Pancreas (tissue), 10 donors: ENCODE results near the gene OR52B6. TPM values are rescaled to one million over a fixed set of nuclear protein-coding genes. Genes with fewer than 3 reads are reported as not detected.

ENCODE experiments used
- ATAC-seq, 4 donors: fragments of 200-7000 bp; cut with Tn5 transposase; one replicate each; pipeline versions ENCODE4 v1.8.0 to v1.9.1; 2020; ENCODE audit warnings: mild to moderate bottlenecking in 4 of 4, moderate library complexity in 4 of 4
- DNase-seq, 6 donors: peaks; one replicate each; pipeline ENCODE4 v3.0.0-alpha.2; 2020
- FAIRE-seq: peaks from 2 replicates; lab custom pipeline; 2012; peaks lifted over from hg19 to GRCh38; lab: Jason Lieb, UNC
- H3K27ac ChIP-seq, 4 donors: fragments of 200-600 bp; sonication (generic); 1 replicate in 3 of 4; 2 replicates in 1 of 4; pipeline versions ENCODE4 v1.5.0 to v1.8.0; 2020
- H3K27me3 ChIP-seq, 4 donors: fragments of 200-600 bp; one replicate each; pipeline ENCODE4 v1.8.0; 2021
- H3K36me3 ChIP-seq, 3 donors: fragments of 200-600 bp; sonication (generic) in 1 of 3; one replicate each; pipeline versions ENCODE4 v1.5.0 to v1.8.0; 2020 to 2021
- H3K4me1 ChIP-seq, 3 donors: fragments of 200-600 bp; one replicate each; pipeline ENCODE4 v1.8.0; 2021
- H3K4me3 ChIP-seq, 4 donors: fragments of 200-600 bp; sonication (generic) in 2 of 4; one replicate each; pipeline versions ENCODE4 v1.5.0 to v1.8.0; 2020 to 2021
- H3K9me3 ChIP-seq, 4 donors: fragments of 200-600 bp; one replicate each; pipeline ENCODE4 v1.8.0; 2021
- CTCF ChIP-seq, 4 donors: fragments of 200-600 bp; sonication (generic) in 3 of 4; IDR thresholded peaks; one replicate each; pipeline versions ENCODE4 v1.5.0 to v1.8.0; 2021; ENCODE audit warnings: antibody characterized with exemption in 4 of 4
- WGBS, 2 donors: extraction: QIAGEN DNeasy Blood & Tissue Kit; methylation state at CpG; one replicate each; pipeline ENCODE4 v1.1.7; 2013; 5-methylcytosine and 5-hydroxymethylcytosine counted together
- intact Hi-C, 3 donors: fragments of 100-400 bp; cut with DNase I; formaldehyde crosslinking; loops; one replicate each; pipeline versions ENCODE4 v1.11.1 to v1.14.2; 2022
- polyA plus RNA-seq, 2 donors: library from polyadenylated mRNA; stranded (reverse); fragments of 200-250 nt; gene quantifications; one replicate each; pipeline ENCODE4 v1.2.3, GENCODE V29; 2013
- total RNA-seq, 6 donors: library from RNA; stranded (reverse); fragmentation: NEBNext Ultra II Directional in 4 of 6; extraction: Animal tissue kit (Norgen Biotek cat#: 25700) in 4 of 6; gene quantifications; one replicate each; pipeline versions ENCODE4 v1.2.1 to v1.2.4, GENCODE V29; 2021 to 2023
- donor health status: healthy with polysubstance abuse.
- donor health status: DM: no; HTN: no; CAD: no; lungs with moderate emphysema.
- donor health status: DM: no; HTN: no; CAD: no.
- donor health status: control.
- donor health status: control.
- donor health status: Bipolar disorder and iron deficiency.
- donor health status: DM: yes; HTN: yes; CAD: no.
- donor health status: DM: no; HTN: no; CAD: no.
- donor health status: DM: no; HTN: no; CAD: no.
- donor health status: DM: yes; HTN: yes; CAD: no.

The OR52B6 gene
- total and polyA plus RNA-seq, 8 donors = not detected

GRCh38 chr11:5611627-5612026 lies 30.9 kb downstream of the OR52B6 start:
- intact Hi-C loops = no loop called here
- FAIRE-seq (no peak), ATAC-seq (no peak), DNase-seq (no peak)
- H3K27ac ChIP-seq = no peak overlapping the region
- no peaks in the 10 kb centered on the region for H3K4me1 ChIP-seq
- H3K9me3 ChIP-seq = no peaks in the 10 kb centered on the region
- no peaks in the 10 kb centered on the region for H3K27me3 ChIP-seq
- 93 to 95% methylated on average over 11 of the region's 11 CpGs for WGBS, 2 donors
- no peak for TF ChIP-seq CTCF (IDR thresholded peaks at IDR 0.05)
- no peak overlapping the region for H3K4me3 ChIP-seq
- H3K36me3 ChIP-seq = no peaks in the 10 kb centered on the region

GRCh38 chr11:5618807-5619206 lies 38.1 kb downstream of the OR52B6 start:
- TF ChIP-seq CTCF (IDR thresholded peaks at IDR 0.05) = no peak
- ATAC-seq = no peak
- Histone ChIP-seq H3K36me3 (no peaks in the 10 kb centered on the region), H3K27ac (no peak overlapping the region), H3K4me1 (peaks cover 0 to 15% (median 0%) of the 10 kb centered on the region in 3 donors), H3K27me3 (no peaks in the 10 kb centered on the region), H3K9me3 (no peaks in the 10 kb centered on the region), H3K4me3 (no peak overlapping the region)
- WGBS, 2 donors = 50 to 60% methylated on average over 3 of the region's 3 CpGs
- DNase-seq = no peak
- intact Hi-C loops = no loop called here
- no peak for FAIRE-seq

GRCh38 chr11:5620651-5621521 lies 40.2 kb downstream of the OR52B6 start:
- Histone ChIP-seq H3K4me3 (no peak overlapping the region), H3K27ac (peak overlapping the region in 1 of 4 donors; percentile 8), H3K9me3 (no peaks in the 10 kb centered on the region), H3K4me1 (peaks cover 0 to 29% (median 0%) of the 10 kb centered on the region in 3 donors), H3K27me3 (no peaks in the 10 kb centered on the region), H3K36me3 (no peaks in the 10 kb centered on the region)
- DNase-seq = peak in 1 of 6 donors; percentile 31
- no peak for TF ChIP-seq CTCF (IDR thresholded peaks at IDR 0.05)
- ATAC-seq = peak; percentile 57 to 73 (median 72)
- no peak for FAIRE-seq
- intact Hi-C loops = no loop called here
- WGBS, 2 donors = 32 to 45% methylated on average over 3 of the region's 3 CpGs

GRCh38 chr11:5621580-5621979 lies 40.9 kb downstream of the OR52B6 start:
- Histone ChIP-seq H3K4me3 (no peak overlapping the region), H3K36me3 (no peaks in the 10 kb centered on the region), H3K27me3 (no peaks in the 10 kb centered on the region), H3K27ac (peak overlapping the region in 1 of 4 donors; percentile 12), H3K4me1 (peaks cover 0 to 31% (median 0%) of the 10 kb centered on the region in 3 donors), H3K9me3 (no peaks in the 10 kb centered on the region)
- no peak for ATAC-seq
- DNase-seq = no peak
- TF ChIP-seq CTCF (IDR thresholded peaks at IDR 0.05) = no peak
- FAIRE-seq = no peak
- intact Hi-C loops = no loop called here

- Histone ChIP-seq H3K27me3 (no peaks in the 10 kb centered on the region), H3K36me3 (no peaks in the 10 kb centered on the region), H3K4me3 (no peak overlapping the region), H3K27ac (no peak overlapping the region), H3K4me1 (peaks cover 0 to 31% (median 0%) of the 10 kb centered on the region in 3 donors), H3K9me3 (no peaks in the 10 kb centered on the region)
- no peak for DNase-seq
- ATAC-seq = no peak
- no peak for TF ChIP-seq CTCF (IDR thresholded peaks at IDR 0.05)
- intact Hi-C loops = no loop called here
- no peak for FAIRE-seq
- 62 to 75% methylated on average over 3 of the region's 3 CpGs for WGBS, 2 donors
Measured at GRCh38 chr11:5622802-5623201, 42.1 kb downstream of the OR52B6 start.
